GM18508 (cell line): ENCODE data around the gene CLSTN2.

Experiments used
- ATAC-seq: cut with Tn5 transposase; IDR thresholded peaks from one replicate; pipeline ENCODE4 v1.9.1; 2021; ENCODE audit warnings: moderate number of reproducible peaks; ENCODE audit not compliant: insufficient read depth, unreplicated experiment

The CLSTN2 gene

GRCh38 chr3:139940622-139941021 lies 5.6 kb downstream of the CLSTN2 start:
- ATAC-seq, result no peak

GRCh38 chr3:139941580-139941979 lies 6.6 kb downstream of the CLSTN2 start:
- ATAC-seq, result no peak

- no peak for ATAC-seq
These were observed 9.4 kb downstream of the CLSTN2 start for GRCh38 chr3:139944256-139944910.

GRCh38 chr3:139945386-139945785 lies 10.4 kb downstream of the CLSTN2 start:
- ATAC-seq, result no peak

GRCh38 chr3:139945942-139946341 lies 11.0 kb downstream of the CLSTN2 start:
- no peak for ATAC-seq

- ATAC-seq, result no peak
These were observed 13.5 kb downstream of the CLSTN2 start for GRCh38 chr3:139948467-139948866.

- no peak for ATAC-seq
These were observed 13.9 kb downstream of the CLSTN2 start for GRCh38 chr3:139948898-139949297.

GRCh38 chr3:139953131-139953910 lies 18.3 kb downstream of the CLSTN2 start:
- ATAC-seq, result no peak

- no peak for ATAC-seq
These were observed 19.3 kb downstream of the CLSTN2 start for GRCh38 chr3:139954146-139954860.

- ATAC-seq, result no peak
These were observed 22.9 kb downstream of the CLSTN2 start for GRCh38 chr3:139957844-139958243.

GRCh38 chr3:139969386-139969785 lies 34.4 kb downstream of the CLSTN2 start:
- ATAC-seq, result no peak

- no peak for ATAC-seq
These were observed 35.5 kb downstream of the CLSTN2 start for GRCh38 chr3:139970526-139970925.

- no peak for ATAC-seq
These were observed 39.9 kb downstream of the CLSTN2 start for GRCh38 chr3:139974809-139975425.

GRCh38 chr3:139975594-139976365 lies 40.8 kb downstream of the CLSTN2 start:
- no peak for ATAC-seq

- no peak for ATAC-seq
These were observed 44.0 kb downstream of the CLSTN2 start for GRCh38 chr3:139978966-139979365.

- ATAC-seq, result no peak
These were observed 45.0 kb downstream of the CLSTN2 start for GRCh38 chr3:139979991-139980390.

- ATAC-seq, result no peak
These were observed 47.4 kb downstream of the CLSTN2 start for GRCh38 chr3:139982404-139982803.

GRCh38 chr3:139985576-139985975 lies 50.6 kb downstream of the CLSTN2 start:
- no peak for ATAC-seq

- ATAC-seq, result no peak
These were observed 52.9 kb downstream of the CLSTN2 start for GRCh38 chr3:139987908-139988307.
